Central memory CD4-positive, alpha-beta T cell (primary cell): ENCODE measurements around the gene NFKBIB.
A peak's percentile ranks its signal among the peaks of the same experiment; 100 is the strongest.
"Not testable (repeated sequence)": the region's sequence is repeated elsewhere in the genome, so short reads cannot be mapped to it uniquely, and the experiment has no call there.

ENCODE experiments used
- DNase-seq: peaks from one replicate; pipeline ENCODE4 v3.0.0; 2022
- total RNA-seq, 3 experiments: gene quantifications; one replicate each; lab custom pipeline; 2026; lab: John Stamatoyannopoulos, UW

NFKBIB gene
- total RNA-seq: 20.3 to 93.2 (median 38.4) reads per million in 3 experiments

DNA sequence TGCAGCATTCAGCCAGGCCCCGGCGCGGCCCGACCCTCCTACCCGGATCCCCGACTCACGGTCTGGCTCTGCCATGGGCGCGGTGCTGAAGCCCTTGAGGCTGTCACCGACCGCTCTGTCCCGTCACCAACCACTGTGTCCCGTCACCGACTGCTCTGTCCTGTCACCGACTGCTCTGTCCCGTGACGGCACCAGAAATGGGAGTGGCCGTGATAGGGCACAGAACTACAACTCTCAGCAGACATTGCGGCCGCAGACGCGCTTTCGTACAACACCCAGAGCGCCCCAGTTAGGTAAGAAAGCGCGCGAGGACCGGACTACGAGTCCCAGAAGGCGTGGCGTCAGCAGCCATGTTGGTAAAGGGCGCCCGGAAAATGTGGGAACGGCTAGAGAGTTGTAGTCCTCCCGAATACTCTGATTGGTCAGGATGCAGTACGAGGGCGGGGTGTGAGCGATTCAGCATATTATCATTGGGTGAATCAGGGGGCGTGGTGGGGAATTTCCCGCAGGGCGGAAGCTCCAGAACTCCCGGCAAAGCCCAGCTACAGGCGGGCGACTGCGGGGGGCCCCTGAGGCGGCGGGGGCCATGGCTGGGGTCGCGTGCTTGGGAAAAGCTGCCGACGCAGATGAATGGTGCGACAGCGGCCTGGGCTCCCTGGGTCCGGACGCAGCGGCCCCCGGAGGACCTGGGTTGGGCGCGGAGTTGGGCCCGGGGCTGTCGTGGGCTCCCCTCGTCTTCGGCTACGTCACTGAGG lies at the start of gene NFKBIB, which contains the start of gene SIRT2:
NFKBIB (plus strand) TSS at position 523 of the 755 bp plus-strand sequence; CDS start at position 587, 64 bp downstream.
SIRT2 (minus strand) TSS at position 172 of the 755 bp plus-strand sequence; CDS start at position 75, 97 bp downstream.
- peak; percentile 100 for DNase-seq

DNA sequence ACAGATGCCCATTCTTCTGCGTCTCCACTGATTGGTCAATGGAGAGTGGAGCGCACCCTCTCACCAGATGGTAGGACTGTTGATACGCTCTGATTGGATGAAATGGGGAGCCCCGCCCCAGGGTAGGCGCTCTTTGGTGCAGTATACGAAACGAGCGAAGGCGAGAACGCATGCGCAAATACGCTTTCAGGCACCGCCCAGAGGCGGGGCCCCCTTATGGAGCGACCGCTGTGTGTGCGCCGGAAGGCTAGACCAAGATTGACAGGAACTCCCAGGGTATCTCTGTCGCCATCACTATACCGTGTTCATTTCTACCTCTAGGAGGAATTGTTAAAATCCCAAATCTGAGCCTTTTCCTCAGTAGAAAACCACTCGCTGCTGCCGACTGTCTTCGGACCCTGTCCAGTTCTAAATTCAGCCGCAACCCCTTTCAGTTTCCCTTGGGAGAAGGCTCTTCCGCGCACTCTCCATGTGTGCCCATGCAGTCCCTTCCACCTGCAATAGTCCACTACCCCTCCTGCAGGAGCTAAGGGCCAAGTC lies 49.3 kb upstream of the NFKBIB start:
- DNase-seq: peak; percentile 100

DNA sequence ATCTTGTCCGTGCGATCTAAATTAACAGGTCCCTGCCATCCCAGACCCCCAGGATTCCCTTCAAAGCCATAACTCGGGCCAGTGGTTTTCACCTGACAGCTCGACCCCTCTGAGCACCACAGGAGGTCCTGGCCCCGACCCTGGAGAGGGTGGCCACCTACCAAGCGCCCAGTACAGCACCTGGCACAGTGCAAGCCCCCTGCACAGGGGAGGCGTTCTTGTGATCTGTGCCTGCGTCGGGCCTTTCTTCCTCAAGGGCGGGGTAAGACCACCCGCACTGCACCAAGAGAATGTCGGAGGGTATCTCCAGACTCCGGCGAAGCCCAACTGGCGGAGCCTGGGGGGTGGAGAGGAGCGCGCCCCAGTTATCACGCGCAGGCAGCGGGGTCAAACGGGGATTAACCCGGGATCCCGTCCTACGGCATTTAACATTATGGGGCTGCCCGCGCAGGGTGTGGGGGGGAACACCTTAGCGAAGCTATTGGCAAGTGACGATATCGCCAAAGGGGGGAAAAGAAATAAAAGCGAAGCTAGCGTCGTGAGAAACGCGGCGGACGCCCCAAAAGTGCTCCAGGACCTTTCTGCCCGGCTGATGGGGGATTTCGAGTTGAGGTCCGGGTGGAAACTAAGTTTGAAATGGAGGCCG lies 48.7 kb upstream of the NFKBIB start:
- DNase-seq: peak; percentile 43

- peak; percentile 88 for DNase-seq
Observed at GRCh38 chr19:38851622-38852230, 48.0 kb upstream of the NFKBIB start.

DNA sequence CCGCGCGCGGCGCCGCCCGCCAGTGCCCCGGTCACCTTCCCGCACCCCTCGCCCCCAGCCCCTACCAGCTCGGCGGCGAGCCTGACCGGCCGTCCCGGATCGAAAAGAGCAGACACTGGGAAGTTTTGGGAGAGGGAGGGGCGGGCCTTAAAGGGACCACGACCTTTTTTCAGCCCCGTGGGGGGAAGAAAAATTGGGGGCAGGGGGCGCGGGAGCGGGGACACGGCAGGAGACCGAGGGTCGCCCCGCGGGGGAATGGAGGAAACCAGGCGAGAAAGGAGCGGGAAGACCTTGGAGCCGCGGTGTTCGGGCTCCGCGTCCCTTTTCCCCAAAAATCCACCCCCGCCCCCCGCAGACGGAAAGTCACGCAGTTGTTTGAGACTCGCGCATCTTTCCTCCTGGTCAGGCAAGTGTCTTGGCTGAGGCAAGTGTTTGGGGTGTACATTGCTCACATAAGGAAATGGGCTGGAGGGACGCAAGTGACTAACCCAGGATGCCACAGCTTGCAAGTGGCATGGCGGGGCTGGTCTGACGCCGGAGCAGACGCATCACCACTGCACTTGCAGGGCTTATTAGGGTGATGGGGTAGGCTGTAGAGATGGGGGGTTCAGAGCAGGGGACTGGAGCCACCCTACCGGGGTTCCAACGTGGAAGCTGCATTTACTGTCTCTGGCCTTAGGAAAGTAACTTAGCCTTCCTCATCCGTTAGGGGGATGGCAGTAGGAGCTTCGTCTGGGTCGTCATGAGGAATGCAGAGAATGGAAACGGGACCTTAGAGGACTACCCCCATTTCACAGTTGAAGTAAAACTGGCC lies 47.3 kb upstream of the NFKBIB start:
- peak; percentile 48 for DNase-seq

- no peak for DNase-seq
Observed at GRCh38 chr19:38853214-38853613, 46.6 kb upstream of the NFKBIB start.

- not testable (repeated sequence) for DNase-seq
Observed at GRCh38 chr19:38854961-38855360, 44.8 kb upstream of the NFKBIB start.

DNA sequence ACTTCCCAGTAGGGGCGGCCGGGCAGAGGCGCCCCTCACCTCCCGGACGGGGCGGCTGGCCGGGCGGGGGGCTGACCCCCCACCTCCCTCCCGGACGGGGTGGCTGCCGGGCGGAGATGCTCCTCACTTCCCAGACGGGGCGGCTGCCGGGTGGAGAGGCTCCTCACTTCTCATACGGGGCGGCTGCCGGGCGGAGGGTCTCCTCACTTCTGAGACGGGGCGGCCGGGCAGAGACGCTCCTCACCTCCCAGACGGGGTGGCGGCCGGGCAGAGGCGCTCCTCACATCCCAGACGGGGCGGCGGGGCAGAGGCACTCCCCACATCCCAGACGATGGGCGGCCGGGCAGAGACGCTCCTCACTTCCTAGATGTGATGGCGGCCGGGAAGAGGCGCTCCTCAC lies 44.0 kb upstream of the NFKBIB start:
- DNase-seq: not testable (repeated sequence)

DNA sequence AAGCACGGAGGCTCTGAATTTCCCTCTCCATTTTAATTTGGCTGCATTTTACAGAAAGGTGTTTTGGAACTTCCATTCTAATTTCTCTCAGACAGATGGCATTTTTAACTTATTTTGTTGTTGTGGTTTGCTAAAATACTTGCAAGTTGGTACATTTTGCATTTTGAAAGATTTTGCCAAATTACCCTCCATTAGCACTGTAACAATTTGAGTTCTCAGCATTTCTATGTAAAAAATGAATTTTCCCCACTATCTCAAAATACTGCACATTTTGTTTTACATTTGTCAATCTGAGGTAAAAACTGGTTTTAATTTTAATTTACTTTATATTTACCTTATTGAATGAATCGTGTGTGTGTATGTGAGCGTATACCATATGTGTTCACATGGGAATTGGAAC lies 43.0 kb upstream of the NFKBIB start:
- no peak for DNase-seq

DNA sequence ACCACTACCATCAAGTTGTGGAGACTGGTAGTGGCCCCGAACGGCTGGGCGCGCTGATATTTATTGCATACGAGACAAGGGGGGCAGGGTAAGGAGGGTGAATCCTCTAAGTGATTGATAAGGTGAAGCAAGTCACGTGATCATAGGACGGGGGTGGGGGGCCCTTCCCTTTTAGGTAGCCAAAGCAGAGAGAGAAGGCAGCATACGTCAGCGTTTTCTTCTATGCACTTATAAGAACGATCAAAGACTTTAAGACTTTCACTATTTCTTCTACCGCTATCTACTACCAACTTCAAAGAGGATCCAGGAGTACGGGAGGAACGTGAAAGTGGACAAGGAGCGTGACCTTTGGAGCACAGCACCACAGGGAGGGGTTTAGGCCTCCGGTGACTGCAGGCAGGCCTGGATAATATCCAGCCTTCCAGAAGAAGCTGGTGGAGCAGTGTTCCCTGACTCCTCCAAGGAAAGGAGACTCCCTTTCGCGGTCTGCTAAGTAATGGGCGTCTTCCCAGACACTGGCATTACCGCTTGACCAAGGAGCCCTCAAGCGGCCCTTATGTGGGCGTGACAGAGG lies 40.1 kb upstream of the NFKBIB start:
- not testable (repeated sequence) for DNase-seq

DNA sequence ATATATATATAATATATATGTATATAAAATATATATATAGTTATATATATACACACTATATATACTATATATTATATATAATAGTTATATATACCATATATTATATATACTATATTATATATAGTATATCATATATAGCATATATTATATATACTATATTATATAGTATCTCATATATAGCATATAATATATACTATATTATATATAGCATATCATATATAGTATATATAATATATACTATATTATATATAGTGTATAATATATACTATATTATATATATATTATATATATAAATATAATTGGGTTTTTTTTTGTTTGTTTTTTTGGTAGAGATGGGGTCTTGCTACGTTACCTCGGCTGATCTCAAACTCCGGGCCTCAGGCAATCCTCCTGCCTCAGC lies 38.4 kb upstream of the NFKBIB start:
- DNase-seq: no peak

- DNase-seq: no peak
Observed at GRCh38 chr19:38862321-38863059, 37.3 kb upstream of the NFKBIB start.

GRCh38 chr19:38867171-38867780 lies 32.5 kb upstream of the NFKBIB start:
- no peak for DNase-seq

DNA sequence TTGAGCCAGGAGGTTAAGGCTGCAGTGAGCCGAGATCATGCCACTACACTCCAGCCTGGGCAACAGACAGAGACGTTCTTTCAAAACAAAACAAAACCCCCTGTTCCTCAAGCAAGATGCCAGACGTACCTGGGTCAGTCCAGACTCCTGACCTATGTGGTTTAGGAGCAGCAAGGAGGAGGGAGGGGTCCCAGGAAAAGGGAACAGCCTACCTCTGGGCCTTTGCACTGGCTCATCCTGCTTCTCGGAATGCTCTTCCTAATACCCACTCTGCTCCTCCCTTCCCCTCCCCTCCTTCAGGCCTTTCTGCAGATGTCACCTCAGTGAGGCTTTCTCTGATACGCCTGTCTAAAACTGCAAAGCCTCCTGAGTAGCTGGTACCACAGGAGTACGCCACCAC lies 31.2 kb upstream of the NFKBIB start:
- no peak for DNase-seq

GRCh38 chr19:38869160-38869835 lies 30.5 kb upstream of the NFKBIB start:
- DNase-seq: peak; percentile 21

DNA sequence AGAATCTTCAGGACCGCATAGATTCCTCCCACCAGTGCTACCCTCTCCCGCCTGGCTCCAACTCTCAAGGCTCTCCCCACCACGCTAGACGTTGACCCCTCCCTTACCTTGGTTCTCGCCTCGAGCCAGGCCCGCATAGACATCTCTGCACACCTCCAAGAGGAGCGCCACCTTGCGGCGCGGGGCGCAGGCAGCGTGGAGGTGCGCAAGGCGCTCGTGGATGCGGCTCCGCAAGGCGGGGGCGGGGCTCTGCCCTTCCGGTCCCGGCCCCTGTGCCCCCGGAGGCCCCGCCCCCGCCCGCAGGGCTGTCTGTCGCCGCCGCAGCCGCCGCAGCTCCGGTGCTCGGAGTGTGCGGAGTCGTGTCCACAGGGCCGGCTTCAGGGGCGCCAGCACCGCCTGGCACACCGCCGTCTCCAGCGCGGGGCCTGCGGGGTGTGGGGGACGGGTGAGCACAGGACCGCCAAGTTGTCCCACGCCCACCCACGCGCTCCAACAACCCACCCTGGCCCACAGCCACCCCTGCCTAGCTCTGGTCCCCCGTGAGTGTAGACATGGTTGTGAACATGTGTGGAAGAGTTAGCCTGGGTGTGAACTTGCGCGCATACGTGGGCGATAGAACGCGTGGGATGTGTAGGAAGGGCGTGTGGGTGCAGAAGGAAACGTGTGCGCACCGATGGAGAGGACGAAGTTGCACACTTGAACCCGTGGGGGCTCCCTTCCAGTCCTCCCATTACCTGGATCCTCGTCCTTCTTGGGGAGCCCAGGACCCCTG lies 29.7 kb upstream of the NFKBIB start:
- DNase-seq: peak; percentile 92

GRCh38 chr19:38870612-38871011 lies 29.2 kb upstream of the NFKBIB start:
- DNase-seq: no peak

- not testable (repeated sequence) for DNase-seq
Observed at GRCh38 chr19:38873400-38873799, 26.4 kb upstream of the NFKBIB start.

DNA sequence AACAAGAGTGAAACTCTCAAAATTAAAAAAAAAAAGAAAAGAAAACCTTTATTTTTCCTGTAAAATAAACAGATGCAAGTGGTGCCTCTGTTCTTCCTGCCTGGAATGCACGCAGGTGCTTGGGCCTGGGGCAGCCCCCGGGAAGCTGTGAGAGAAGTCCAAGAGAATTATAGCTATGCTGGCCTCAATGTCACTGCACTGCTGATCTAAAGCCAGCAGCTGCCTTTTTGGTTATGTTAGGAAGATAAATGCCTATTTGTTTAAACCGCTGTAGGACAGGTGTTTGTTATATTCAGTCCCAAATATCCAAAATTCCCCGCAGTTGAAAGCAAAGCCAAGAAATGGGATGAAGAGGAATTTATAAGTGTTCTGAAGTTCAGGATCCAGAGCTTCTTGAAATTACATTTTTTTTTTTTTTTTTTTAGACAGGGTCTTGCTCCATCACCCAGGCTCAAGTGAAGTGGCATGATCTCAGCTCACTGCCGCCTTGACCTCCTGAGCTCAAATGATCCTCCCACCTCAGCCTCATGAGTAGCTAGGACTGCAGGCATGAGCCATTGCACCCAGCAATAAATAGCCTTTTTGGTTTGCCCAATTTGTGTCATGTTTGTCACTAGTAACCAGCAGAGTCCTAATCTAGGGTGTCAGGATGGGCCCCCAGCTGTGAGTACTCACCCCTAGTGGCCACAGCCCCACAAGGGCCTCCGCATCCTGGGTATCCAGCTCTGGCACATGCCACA lies 23.9 kb upstream of the NFKBIB start:
- no peak for DNase-seq
